Measurements from ENCODE around the gene CDH4. TPM values are rescaled to one million over a fixed set of nuclear protein-coding genes. Genes with fewer than 3 reads are reported as not detected.

CDH4 gene
- total RNA-seq, 1 donor from 2014 or later, result not detected

DNA sequence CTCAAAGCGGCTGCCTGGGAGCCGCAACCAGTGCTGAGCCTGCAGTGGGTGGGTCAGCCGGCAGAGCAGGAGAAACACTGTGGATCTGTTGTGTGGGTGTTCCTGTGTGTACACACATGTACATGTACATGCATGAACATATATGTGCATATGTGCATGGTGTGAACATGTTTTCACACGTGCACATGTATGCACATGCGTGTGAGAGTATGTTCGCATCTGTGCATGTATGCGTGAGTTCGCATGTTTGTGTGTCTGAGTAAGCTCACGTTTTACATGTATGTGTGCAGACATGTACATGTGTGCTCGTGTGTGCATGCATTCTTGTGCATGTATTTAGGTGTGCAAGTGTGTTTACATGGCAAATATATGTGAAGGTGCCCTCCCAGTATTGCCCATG lies 302.6 kb downstream of the CDH4 start:
- CTCF ChIA-PET, result no interaction called here
- Mint-ChIP-seq H3K27me3 (no peaks in the 10 kb centered on the region), H3K4me1 (no peaks in the 10 kb centered on the region), H3K9me3 (peaks cover 12% of the 10 kb centered on the region), H3K4me3 (no peak overlapping the region), H3K27ac (no peak overlapping the region), H3K36me3 (ENCODE audit: low read depth) (no peaks in the 10 kb centered on the region)
- ATAC-seq (ENCODE audit: low read depth), result no peak
- no peak for DNase-seq
- intact Hi-C loops (cut with micrococcal nuclease), result no loop called here
- TF ChIP-seq, protein P1, sequence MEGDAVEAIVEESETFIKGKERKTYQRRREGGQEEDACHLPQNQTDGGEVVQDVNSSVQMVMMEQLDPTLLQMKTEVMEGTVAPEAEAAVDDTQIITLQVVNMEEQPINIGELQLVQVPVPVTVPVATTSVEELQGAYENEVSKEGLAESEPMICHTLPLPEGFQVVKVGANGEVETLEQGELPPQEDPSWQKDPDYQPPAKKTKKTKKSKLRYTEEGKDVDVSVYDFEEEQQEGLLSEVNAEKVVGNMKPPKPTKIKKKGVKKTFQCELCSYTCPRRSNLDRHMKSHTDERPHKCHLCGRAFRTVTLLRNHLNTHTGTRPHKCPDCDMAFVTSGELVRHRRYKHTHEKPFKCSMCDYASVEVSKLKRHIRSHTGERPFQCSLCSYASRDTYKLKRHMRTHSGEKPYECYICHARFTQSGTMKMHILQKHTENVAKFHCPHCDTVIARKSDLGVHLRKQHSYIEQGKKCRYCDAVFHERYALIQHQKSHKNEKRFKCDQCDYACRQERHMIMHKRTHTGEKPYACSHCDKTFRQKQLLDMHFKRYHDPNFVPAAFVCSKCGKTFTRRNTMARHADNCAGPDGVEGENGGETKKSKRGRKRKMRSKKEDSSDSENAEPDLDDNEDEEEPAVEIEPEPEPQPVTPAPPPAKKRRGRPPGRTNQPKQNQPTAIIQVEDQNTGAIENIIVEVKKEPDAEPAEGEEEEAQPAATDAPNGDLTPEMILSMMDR (IDR thresholded peaks at IDR 0.05), result no peak
- POLR2A ChIA-PET, result no interaction called here

DNA sequence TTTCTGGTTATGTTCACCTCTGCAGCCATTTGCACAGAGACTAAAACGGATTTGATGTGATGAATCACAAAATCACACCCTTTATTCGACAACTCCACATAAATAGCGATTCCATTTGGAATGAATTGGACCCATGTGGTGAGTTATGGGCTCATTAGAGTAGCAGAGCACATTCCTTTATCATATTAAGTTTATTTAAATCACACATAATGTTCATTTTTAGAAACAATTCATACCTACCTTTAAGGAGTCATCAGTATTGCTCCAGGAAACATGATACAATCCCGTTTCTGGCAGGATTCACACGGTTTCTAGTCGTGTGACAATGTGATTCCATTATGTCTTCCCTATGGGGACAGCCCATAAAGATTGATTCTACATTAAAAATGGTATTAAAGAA lies 303.5 kb downstream of the CDH4 start:
- intact Hi-C loops (cut with micrococcal nuclease), result no loop called here
- TF ChIP-seq, protein P1 (IDR thresholded peaks at IDR 0.05), result no peak
- no peak for DNase-seq
- no peaks in the 10 kb centered on the region for H3K27me3 Mint-ChIP-seq
- no peaks in the 10 kb centered on the region for H3K4me1 Mint-ChIP-seq
- H3K4me3 Mint-ChIP-seq, result no peak overlapping the region
- H3K36me3 Mint-ChIP-seq (ENCODE audit: low read depth), result no peaks in the 10 kb centered on the region
- ChIA-PET POLR2A (no interaction called here), CTCF (no interaction called here)
- H3K9me3 Mint-ChIP-seq, result peaks cover 12% of the 10 kb centered on the region
- H3K27ac Mint-ChIP-seq, result no peak overlapping the region
- no peak for ATAC-seq (ENCODE audit: low read depth)

DNA sequence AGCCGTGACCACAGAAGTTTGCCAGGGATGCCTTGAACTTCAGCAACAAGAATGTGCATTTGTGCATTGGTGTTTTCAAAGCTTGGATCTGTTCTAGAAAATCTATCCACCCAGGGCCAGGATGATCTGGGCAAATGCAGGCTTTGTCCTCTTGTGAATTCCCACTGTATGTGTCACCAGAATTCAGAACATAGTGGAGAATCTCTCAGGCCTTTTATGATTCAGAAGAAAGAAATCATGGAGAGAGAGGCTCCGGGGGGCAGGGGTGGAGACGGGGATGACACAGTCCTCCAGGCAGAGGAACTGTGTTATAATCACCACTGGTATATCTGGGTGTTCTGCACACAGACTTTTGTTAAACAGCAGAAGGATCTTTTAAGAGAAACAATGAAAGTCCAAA lies 304.1 kb downstream of the CDH4 start:
- no peaks in the 10 kb centered on the region for H3K4me1 Mint-ChIP-seq
- TF ChIP-seq, protein P1 (IDR thresholded peaks at IDR 0.05), result no peak
- no peak overlapping the region for H3K27ac Mint-ChIP-seq
- H3K4me3 Mint-ChIP-seq, result no peak overlapping the region
- intact Hi-C loops (cut with micrococcal nuclease), result no loop called here
- ChIA-PET POLR2A (no interaction called here), CTCF (no interaction called here)
- H3K36me3 Mint-ChIP-seq (ENCODE audit: low read depth), result no peaks in the 10 kb centered on the region
- H3K27me3 Mint-ChIP-seq, result no peaks in the 10 kb centered on the region
- no peak for DNase-seq
- H3K9me3 Mint-ChIP-seq, result peaks cover 12% of the 10 kb centered on the region
- ATAC-seq (ENCODE audit: low read depth), result no peak

GRCh38 chr20:61556673-61557072 lies 304.6 kb downstream of the CDH4 start:
- ATAC-seq (ENCODE audit: low read depth) (no peak), DNase-seq (no peak)
- ChIA-PET POLR2A (no interaction called here), CTCF (no interaction called here)
- no peak overlapping the region for H3K27ac Mint-ChIP-seq
- intact Hi-C loops (cut with micrococcal nuclease), result no loop called here
- peaks cover 8% of the 10 kb centered on the region for H3K9me3 Mint-ChIP-seq
- no peaks in the 10 kb centered on the region for H3K27me3 Mint-ChIP-seq
- TF ChIP-seq, protein P1 (IDR thresholded peaks at IDR 0.05), result no peak
- no peaks in the 10 kb centered on the region for H3K36me3 Mint-ChIP-seq (ENCODE audit: low read depth)
- no peak overlapping the region for H3K4me3 Mint-ChIP-seq
- H3K4me1 Mint-ChIP-seq, result no peaks in the 10 kb centered on the region

- no peak overlapping the region for H3K4me3 Mint-ChIP-seq
- H3K27me3 Mint-ChIP-seq, result no peaks in the 10 kb centered on the region
- no peaks in the 10 kb centered on the region for H3K36me3 Mint-ChIP-seq (ENCODE audit: low read depth)
- ChIA-PET CTCF (no interaction called here), POLR2A (no interaction called here)
- ATAC-seq (ENCODE audit: low read depth) (no peak), DNase-seq (no peak)
- H3K27ac Mint-ChIP-seq, result no peak overlapping the region
- H3K4me1 Mint-ChIP-seq, result no peaks in the 10 kb centered on the region
- TF ChIP-seq, protein P1 (IDR thresholded peaks at IDR 0.05), result no peak
- intact Hi-C loops (cut with micrococcal nuclease), result no loop called here
- peaks cover 3% of the 10 kb centered on the region for H3K9me3 Mint-ChIP-seq
Observed at GRCh38 chr20:61557621-61558020, 305.6 kb downstream of the CDH4 start.

Data from activated B cell treated with CpG ODN at 0.5 μM for 24 hours (primary cell).